HG03565 (cell line): Measurements from ENCODE around the gene OR2AG1.
"Not testable (repeated sequence)": the region's sequence is repeated elsewhere in the genome, so short reads cannot be mapped to it uniquely, and the experiment has no call there.

ENCODE experiments used
- ATAC-seq: cut with Tn5 transposase; IDR thresholded peaks from one replicate; pipeline ENCODE4 v1.9.1; 2021; ENCODE audit warnings: mild to moderate bottlenecking, moderate library complexity; ENCODE audit not compliant: unreplicated experiment

Gene OR2AG1

DNA sequence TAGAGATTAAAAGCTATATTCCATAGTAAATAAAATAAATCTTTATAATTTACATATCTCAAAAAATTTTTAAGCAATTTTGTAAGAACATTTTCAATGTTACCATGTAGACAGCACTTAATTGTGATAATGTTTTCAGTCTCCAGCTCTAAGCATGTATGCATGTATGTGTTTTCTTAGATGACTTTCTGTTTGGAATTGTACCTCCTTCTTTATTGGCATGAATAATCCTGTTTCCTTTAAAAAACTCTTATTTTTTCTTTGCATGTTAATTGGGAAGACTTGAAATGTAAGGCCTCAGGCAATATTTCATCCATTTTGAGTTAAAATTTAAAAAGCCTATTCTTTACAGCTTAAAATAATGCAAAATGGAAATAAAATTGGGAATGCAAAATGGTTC, 2.0 kb upstream of the OR2AG1 start:
- ATAC-seq = no peak

DNA sequence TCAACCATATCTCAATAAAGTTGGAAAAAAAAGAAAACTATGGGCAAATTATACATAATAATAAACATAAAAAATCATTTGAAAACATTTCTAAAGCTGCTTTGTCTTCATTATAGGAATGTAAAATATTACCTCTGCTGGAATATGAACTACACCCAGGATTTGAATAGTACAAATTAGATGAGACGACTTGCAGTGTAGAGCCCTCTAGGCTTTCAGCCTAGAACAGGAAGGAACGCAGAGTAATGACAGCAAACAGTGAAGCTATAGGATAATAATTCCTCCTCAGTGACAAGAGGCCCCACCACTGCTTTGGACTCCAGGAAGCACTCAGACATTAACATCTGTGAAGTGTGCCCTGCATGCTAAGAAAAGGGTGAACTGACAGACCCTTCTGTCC, 7.7 kb downstream of the OR2AG1 start:
- no peak for ATAC-seq

DNA sequence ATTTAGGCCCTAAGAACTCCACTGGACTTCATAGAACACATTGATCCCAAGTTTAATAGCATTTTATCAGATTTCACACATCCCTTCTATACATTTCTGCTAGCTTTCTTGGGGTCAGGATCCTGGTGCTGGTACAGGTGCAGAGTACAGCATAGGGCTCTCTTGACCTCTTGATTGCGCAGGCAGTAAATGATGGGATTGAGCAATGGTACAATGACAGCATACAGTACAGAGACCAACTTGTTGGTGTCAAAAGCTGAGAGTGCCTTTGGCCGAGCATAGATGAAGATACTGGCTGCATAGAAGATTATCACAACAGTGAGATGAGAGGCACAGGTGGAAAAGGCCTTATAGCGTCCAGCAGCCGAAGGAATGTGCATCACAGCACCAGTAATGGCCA, 11.8 kb downstream of the OR2AG1 start:
- no peak for ATAC-seq

DNA sequence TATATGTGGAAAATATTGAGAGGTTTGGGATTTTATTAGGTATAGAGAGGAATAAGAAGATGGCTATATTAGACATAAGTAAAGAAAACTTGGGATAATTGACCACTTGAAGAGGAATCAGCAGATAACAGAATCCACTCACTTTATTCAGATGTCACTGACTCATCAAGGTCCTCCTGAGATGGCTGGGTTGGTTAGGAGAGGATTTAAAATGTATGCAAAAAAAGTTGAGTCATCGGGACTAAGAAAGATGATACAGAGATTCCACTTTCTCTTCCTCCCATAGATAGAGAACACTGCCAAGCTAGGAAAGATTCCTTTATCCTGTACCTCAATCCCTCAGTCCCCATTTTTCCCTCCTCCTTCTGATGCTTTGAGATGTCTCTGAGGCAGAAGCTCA, 16.6 kb downstream of the OR2AG1 start, which contains the start of gene OR6A2:
OR6A2 (minus strand) TSS at position 288 of the 400 bp plus-strand sequence. CDS start 3,981 bp downstream, outside the sequence.
- no peak for ATAC-seq

DNA sequence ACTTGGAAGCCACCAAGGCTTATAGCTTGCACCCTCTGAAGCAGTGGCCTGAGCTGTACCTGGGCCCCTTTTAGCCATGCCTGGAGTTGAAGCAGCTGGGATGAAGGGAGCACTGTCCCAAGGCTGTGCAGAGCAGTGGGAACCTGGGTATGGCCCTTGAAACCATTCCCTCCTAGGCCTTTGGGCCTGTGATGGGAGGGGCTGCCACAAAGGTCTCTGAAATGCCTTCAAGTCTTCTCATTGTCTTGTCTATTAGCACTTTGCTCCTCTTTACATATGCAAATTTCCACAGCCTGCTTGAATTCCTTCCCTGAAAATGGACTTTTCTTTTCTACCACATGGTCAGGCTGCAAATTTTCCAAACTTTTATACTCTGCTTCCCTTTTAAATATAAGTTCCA, 18.3 kb downstream of the OR2AG1 start:
- ATAC-seq = not testable (repeated sequence)

DNA sequence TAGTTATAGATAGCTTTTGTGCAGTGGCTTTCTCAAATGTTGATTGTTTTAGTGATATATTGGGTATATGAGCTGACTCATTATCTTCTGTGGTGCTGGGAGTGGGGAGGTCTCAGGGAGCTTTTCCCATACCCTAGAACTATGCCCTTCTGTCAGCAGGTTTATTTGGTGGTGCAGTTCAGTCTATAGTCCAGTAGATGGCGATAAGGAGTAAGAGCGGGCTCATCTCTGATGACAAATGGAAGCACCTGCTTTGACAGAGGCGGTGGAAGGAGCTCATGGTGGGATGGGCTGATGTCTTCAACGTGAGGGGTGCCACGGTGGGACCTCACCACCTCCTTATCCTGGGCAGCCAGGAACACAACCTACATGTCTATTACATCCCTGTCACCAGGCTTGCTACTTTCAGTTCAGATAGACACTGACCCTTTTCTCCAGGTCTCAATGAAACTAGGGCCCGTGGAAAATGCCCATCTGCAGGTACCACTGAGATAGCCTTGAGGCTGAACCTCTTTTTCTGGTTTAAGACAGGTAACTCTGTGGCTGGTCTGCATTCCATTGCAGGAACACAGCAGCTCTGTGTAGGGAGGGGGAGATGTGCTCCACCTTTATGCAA, 29.7 kb downstream of the OR2AG1 start:
- peak; percentile 76 for ATAC-seq

DNA sequence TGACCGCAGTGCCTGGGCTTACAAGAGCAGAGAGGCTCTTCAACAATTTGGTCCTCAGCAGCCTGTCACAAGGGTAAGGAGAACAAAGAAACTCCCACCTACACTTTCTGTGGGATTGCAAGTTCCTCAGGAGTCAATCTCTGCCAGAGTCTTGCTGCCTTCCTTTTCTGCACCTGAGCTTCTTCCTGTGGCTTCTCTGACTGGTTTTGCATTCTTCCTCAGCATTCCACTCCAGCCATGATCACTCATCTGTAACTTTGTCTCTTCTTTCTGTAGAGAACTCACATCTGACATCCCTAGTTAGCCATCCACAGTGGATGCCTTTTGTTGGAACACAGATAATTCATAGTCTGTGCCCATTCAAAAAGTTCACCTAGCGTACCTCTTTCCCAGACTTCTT, 30.8 kb downstream of the OR2AG1 start:
- no peak for ATAC-seq

DNA sequence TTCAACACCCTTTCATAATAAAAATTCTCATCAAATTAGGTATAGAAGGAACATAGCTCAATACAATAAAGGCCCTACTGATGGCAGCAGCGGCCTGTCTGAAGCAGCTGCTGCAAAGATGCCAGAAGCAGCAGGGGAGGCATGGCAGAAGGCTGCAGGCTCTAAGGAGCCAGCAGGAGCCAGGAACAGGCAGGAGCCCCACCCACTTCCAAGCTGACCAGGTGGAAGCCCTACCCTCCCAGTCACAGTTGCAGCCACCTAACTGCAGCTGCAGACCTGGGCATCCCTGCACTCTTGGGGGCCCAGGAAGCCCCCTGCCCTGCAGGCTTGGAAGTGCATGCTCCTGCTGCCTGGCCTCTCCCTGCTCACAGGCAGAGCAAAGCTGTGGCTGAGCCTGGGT, 34.9 kb downstream of the OR2AG1 start:
- no peak for ATAC-seq

DNA sequence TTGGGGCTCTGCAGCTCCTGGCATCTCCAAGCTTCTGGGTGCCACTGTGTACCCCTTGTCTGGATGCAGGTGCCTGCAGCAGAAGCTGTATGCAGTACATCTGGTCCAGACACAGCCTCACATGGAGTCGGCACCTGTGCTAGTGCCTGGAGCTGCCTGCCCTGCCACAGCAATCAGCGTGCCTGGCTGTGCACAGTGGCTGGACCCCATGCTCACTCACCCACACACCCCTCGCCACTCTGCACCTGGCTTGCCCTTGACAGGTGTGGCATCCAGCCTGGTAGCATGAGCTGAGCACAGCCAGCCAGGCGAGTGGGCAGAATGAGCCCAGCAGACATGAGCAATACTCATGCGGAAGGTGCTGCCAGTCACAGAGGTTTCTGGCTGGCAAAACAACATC, 36.1 kb downstream of the OR2AG1 start:
- ATAC-seq = no peak

DNA sequence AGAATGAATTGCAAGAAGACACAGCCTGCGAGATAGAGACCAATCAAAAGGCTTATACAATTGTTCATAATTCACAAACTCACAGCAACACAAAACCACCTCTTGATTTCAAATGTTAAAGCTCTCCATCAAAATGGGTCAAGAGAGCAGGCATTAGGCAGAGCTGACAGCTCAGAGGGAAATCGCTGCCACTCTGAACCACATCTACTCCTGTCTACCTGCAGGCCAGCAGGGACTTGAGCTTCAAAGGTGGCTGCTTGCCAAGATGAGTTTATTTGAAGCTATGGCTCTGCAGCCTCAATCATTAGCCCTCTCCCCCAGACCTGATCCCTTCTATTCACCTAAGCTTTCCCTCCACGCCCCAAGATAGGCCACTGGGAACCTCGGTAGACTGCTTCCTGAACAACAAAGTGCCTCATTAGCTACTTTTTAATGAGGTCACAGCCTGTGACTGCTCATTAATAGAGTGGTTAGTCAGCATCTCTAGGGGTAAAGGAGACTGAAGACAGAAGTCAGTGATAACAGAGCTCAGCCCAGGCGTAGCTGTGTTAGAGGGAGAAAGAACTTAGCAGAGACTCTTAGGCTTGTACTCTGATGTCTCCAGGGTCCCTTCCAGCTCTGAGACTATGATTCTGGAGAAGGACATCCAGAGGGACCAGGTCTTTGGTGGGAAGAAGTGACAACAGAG, 41.5 kb downstream of the OR2AG1 start:
- ATAC-seq = no peak

DNA sequence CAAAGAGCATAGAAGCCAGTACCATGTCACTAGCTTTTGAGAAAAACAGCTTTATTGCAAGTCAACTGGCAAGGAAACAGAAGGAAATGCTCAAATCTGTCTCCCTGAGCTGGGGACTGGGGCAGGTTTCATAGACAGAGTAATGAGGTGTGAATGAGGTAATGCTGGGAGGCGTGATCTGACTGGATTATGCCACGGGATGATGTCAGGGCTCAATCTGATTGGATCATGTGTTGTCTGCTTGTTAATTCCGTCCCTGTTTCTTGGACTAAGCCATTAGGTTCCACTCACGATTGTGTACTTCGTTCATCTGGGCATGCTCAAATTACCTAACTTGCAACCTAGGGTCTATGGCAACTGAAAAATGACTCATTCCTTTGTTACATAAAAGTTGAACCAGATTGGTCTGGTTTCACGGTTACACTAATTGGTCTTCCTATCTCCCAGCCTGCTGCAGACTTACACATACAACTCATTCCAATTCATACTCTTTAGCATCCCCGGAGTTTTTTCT, 42.5 kb downstream of the OR2AG1 start:
- no peak for ATAC-seq

DNA sequence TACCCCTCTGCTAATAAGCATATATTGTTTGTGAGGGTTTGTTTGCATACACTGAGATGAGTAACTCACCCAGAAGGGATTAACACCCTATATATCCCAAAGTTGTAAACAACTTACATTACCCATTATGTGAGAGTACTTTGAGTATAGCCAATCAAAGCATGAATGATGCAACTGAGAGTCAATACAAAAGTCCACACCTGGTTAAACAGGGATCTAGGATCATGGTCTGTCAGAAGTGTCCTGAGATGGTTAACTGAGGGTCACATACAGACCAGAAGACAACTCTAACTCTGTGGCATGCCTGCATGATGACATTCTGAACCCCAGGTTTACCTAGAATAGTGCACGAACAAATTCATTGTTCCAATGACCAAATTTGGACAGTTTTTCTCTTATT, 45.3 kb downstream of the OR2AG1 start:
- ATAC-seq = no peak

DNA sequence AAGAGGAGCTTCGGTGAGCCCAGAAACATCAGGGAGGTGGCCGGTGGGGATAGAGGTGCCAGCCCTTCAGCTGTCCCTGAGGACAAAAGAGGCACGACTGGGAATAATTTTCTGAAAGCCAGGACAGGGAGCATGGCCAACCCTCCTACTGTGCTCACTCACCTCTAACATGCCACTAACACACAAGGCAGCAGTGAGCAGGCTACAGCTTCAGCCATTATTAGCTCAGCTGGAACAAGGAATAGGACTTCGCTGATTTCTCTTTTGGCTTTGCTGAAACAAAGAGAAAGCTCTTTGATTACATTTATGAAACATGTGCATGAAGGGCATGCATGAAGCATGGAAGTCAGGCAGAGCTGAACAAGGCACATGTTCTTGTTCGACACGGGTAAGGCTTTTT, 50.5 kb downstream of the OR2AG1 start:
- no peak for ATAC-seq

DNA sequence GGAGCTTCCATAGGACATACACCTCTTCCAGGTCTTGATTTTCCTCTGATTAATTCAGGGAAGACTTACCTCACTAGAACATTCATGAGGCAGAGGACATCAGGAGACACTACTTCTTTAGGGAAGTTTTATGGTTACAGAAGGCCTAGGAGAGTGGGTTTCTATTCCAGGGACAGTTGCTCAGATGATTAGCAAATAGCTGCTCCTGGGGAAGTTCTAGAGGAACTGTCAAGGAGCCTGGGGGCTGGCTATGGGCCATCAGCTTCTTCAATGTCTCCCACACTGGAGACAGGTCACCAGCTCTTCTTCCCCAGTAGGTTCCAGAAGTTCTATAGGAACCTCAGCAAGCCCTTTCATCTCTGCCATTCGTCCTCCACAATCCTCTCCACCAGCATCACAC, 51.2 kb downstream of the OR2AG1 start:
- no peak for ATAC-seq
